CD4-positive, alpha-beta T cell treated with Interleukin-1 beta for 1 hour (primary cell): ENCODE results near the gene DDX49.
"Not testable (repeated sequence)": the region's sequence is repeated elsewhere in the genome, so short reads cannot be mapped to it uniquely, and the experiment has no call there.

Experiments used
- DNase-seq, 2 donors: peaks; one replicate each; pipeline ENCODE4 v3.0.0-alpha.2; 2020 to 2022

The DDX49 gene

DNA sequence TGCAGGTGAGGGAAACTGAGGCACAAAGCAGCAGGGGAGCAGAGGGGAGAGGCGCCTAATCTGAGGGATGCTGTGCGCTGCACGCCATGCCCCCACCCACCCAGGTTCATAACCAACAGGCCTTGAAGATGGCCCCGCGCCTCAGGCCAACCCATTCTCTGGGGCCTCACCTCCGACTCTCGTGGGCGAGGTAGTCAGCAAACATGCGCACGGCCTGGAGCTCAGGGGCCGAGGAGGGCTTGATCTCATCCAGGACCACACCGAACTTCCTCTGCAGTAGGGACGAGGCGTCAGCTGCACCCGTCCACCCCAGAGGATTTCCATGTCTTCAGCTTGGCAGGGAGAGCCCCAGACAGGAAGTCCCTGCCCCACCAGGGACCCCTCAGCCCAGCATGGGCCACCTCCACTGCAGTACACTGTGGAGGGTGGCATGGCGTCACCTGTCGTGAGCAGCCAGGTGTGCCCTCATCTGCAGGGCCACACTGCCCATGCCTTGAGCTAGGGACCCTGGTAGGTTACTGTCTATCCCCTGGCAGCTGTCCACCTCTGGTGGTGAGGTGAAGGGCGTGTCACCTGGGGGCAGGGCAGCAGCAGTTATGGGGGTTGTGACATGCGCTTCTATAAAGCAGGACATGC, 8.6 kb upstream of the DDX49 start:
- DNase-seq: no peak

DNA sequence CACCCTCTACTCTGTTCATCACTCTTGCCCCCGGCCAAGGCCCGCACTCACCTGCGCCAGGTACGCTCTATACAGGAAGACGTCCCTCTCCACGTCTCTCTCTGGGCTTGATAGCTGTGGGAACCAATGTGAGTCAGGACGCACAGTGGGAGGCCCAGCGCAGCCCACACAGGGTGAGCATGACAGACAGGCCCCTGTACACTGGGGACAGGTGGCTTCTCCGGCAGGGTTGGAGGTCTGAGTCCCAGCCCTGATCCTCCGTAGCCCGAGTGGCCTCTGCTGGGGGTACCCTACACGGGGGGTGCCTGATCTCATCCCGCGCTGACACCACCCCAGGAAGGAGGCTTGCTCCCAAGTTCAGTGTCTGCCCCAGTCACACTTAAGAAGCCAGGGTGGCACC, 6.6 kb upstream of the DDX49 start:
- DNase-seq: no peak

DNA sequence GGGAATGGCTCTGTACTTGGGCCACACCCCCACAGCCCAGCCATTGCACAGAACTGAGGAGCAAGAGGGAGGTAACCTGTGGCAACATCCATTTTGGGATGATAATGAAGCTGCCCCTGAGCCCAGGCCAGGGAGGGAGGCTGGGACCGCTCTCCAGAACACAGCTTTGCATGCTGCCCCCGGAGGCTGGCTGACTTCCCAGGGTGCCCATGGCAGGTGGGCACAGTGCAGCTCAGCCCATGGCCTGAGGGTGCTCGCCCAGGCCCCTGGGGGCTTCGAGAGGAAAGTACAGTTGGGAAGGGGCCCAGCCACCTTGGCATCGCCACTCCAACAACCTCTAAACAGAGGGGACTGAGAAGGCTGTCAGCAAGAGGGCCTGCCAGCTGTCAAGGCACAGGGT, 6.0 kb upstream of the DDX49 start:
- DNase-seq: no peak

DNA sequence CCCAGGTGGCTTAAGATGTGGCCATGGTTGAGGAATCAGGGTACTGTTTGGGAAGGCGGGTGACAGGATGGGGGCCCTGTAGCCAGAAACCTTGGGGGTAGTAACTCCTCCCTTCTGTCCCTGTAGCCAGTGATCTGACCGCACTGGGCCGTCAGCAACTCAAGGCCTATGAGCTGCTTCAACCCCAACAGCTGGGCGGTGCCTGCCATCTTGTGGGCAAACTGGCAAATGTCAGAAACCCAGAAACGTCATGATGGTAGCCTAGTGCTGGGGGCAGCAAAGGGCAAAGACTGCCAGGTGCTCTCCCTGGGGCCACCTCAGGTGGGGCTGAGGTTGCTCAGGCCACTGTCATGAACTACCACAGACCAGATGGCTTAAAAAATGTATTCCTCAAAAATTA, 3.9 kb upstream of the DDX49 start:
- peak; percentile 31 to 42 for DNase-seq

DNA sequence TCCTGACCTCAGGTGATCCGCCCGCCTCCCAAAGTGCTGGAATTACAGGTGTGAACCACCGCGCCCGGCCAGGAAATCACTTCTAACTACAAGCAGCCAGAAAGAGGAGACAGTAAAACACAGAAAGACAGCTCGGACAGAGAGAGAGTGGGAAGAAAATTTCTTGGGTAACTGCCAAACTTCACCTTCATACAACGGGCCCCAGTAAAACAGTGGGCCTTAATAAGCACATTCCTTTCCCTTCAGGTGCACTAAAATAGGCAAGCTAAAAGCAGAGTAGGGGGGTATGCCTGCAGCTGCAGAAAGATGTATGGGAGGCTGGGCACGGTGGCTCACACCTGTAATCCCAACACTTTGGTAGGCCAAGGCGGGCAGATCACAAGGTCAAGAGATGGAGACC, 1.9 kb upstream of the DDX49 start:
- not testable (repeated sequence) for DNase-seq

DNA sequence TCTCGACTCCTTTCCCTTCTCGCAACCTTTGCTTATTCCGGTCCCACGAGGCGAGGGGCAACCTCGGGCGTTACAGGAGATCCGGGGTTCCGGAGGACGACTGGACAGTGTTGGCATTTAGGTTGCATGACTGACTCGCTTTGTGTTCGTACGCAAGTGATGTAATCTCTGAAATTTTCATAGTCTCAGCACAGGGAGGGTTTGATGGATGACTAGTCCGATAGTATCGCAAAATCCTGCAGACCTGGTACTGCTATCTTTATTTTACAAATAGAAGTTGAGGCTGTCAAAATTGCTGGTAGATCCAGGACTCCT, 342 bp downstream of the DDX49 start:
- no peak for DNase-seq

DNA sequence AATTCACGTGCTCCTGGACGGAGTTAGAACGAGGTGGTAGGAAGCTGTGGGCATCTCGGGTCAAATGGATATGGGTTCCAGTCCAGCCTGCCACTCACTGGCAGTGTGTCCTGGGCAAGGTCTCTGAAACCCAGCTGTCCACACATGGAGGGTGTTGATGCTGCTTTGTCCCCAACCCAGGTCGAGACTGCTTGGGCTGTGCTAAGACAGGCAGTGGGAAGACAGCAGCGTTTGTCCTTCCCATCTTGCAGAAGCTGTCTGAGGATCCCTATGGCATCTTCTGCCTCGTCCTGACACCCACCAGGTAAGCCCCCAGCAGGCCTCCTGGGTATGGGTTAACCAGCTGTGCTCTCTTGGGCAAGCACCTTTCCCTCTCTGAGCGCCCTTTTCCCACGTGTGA, 885 bp downstream of the DDX49 start:
- no peak for DNase-seq

DNA sequence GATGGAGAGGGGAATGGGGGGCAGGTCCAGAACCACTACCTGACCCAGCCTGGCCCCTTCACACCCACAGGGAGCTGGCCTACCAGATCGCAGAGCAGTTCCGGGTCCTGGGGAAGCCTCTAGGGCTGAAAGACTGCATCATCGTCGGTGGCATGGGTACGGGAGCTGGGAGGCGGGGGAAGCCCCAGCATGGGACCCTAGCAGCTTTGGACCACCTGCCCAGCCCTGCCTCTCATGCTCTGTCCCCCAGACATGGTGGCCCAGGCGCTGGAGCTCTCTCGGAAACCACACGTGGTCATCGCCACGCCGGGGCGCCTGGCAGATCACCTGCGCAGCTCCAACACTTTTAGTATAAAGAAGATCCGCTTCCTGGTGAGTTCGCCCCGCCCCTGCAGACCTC, 2.1 kb downstream of the DDX49 start:
- DNase-seq: no peak

DNA sequence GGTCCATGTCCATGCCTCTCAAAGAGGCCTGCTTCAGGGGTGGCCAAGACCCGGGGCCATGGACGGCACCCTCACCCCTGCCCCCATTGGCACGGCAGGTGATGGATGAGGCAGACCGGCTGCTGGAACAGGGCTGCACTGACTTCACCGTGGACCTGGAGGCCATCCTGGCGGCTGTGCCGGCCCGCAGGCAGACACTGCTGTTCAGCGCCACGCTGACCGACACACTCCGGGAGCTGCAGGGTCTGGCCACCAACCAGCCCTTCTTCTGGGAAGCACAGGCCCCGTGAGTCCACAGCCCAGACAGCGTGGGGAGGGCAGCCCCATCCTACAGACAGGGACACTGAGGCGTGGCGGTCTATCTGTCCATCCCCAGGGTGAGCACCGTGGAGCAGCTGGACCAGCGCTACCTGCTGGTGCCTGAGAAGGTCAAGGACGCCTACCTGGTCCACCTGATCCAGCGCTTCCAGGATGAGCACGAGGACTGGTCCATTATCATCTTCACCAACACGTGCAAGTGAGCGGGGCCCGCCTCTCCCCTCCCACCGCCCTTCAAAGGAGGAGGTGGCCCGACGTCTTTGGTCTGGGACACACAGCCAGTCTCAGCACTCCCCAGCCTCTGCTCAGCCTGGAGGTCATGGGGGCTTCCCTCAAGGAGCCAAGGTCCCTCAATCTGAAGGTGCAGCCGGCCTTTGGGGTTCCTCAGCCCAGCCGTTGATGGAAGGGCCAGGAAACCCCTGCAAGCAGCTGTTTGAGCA, 2.9 kb downstream of the DDX49 start:
- DNase-seq: no peak

DNA sequence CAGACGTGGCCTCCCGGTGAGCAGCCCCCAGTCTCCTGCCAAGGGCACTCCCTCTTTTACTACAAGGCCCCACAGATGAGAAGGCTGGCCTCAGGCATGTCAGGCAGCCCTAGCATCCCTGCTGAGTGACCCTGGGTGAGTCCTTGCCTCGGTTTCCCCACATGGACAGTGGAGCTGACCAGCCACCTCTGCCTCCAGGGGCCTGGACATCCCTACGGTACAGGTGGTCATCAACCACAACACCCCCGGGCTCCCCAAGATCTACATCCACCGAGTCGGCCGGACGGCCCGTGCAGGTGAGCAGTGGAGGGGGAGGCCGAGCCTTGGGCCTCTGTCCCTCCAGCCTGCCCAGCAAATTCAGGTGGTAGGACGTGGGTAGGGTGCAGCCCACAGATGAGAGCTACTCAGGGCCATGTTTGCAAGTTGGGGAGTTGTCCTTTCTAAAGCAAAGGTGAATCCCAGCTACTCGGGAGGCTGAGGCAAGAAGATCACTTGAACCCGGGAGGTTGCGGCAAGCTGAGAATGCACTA, 5.2 kb downstream of the DDX49 start:
- DNase-seq: no peak

DNA sequence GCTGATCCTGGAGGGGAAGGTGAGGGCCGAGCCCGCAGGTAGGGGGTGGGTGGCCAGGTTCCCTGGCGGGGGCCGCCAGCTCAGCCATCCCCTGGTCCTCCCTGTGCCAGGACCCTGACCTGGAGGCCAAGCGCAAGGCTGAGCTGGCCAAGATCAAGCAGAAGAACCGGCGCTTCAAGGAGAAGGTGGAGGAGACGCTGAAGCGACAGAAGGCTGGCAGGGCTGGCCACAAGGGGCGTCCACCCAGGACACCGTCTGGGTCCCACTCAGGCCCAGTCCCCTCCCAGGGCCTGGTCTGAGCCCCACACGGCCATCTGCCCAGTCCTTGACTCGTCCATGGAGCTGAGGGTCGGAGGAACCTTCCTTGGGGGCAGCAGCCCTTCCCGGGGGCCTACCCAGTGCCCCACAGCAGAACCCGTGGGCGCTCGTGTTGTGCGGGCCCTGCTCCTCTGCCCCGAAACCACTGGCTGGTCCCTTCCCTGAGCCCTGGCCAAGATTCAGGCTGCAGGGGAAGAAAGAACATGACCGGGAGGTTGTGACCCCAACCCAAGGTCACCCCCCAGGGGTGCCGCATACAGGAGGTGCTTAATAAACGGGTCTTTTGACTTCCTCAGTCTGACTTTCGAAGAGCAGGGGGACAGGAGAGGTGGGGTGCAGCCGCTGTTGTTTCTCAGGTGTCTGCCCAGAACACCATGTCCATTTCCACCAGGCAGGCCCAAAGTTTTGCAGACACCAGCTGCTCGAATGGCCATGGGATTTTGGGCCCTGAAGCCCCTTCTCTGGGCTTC, 8.7 kb downstream of the DDX49 start:
- DNase-seq: no peak

DNA sequence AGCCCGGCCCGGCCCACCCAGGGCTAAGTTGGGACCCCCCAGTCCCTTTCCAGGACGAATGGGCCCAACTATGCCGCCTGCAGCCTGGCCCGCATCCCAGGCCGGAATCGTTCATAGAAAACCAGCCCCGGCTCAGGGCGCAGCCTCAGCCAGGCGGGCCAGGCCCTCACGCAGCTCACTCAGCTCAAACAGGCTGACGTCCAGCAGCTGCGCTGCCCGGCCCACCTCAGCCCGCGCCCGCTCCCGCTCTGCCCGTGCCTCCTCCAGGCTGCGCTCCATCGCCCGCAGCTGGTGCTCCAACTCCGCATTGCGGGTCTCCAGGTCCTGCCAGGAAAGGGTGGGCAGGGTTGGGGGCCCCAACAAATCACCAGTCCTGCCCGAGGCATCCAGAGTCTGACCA, 9.8 kb downstream of the DDX49 start:
- DNase-seq: no peak

DNA sequence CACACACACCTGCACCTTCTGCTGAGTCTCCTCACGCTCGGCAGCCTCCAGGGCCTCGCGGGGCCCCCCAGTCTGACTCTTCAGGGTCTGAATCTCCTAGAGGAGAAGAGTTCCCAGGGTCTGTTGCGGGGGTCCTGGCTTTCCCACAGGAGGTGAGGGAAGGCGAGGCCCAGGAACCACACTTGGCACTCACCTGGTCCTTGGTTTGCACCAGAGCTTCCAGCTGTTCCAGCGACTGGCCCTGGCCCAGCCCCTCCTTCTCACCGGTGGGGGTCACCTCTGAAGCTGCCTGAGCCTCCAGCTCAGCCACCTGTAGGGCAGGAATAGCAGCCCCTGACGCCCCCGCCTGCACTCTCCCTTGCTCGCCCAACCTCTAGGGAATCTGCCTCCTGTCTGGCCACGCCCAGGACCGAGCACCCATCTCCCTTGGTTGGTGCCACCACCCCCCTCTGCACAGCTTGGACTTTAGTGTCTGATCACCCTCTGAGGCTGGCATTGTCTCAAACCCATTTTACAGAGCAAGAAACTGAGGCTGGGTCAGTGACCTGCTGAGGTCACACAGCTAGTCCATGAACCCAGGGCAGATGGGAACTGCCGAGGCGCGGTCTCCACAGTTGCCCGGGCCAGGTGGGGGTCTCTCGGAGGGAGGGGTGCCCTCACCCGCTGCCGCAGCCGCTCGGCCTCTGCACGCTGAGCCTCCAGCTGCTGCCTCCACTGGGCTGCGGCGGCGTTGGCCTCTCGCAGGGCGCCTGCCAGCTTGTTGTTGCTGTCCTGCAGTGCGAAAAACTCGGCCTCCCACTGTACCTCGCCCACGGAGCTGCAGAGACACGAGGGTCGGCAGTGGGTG, 12.0 kb downstream of the DDX49 start:
- no peak for DNase-seq

DNA sequence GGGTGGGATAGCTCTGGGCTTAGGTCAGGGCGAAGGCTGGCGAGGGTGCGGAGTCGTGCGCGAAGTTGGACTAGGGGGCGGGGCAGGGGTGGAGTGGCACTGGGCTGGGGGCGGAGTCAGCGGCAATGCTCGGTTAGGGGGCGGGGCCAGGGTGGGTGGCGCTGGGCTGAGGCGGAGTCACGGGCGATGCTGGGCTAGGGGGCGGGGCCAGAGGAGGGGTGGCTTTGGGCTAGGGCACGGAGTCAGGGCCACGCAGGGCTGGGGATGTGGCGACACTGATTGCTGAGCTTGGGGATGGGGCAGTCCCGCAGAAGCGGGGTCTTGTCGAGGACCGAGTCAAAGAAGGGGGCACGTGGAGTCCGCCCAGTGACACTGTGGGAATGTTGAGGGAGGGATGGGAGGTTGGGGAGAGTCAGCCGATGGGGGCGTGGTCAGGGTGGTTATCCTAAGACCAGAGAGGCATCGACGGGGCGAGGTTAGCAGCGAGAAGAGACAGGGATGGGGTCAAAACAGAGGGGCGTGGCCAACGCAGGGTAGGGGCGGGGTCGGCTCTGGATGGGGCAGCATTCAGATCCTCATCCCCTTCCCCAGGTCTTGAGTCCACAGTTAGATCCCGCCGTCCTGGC, 12.8 kb downstream of the DDX49 start:
- DNase-seq: peak; percentile 83 to 85

DNA sequence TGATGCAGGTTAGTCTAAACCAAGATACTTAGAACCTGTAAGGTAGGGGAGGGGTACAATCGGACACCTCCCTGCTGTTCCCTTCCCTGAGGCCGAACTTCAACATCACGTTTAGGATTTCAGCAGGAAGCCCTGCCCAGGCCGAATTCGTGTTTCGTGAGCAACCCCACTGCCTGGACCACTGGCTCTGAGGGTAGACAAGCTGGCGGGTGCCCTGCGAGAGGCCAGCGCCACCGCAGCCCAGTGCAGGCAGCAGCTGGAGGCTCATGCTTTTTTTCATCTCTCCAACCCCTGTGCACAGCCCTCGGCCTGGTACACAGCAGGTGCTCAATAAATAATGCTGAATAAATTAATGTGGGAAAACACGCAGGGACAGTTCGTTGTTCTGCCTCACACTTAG, 13.8 kb downstream of the DDX49 start:
- DNase-seq: no peak

DNA sequence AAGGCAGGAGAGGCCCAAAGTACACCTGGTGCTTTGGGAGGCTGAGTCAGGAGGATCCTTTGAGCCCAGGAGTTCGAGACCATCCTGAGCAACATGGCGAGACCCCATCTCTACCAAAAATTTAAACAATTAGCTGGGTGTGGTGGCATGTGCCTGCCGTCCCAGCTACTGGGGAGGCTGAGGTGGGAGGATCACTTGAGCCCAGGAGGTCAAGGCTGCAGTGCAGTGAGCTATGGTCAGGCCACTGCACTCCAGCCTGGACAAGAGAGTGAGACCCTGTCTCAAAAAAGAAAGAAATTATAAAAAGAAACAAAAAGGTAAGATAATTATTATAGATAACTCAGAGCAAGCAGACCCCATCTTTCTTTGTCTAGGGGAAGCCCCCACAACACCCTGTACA, 19.6 kb downstream of the DDX49 start:
- no peak for DNase-seq

DNA sequence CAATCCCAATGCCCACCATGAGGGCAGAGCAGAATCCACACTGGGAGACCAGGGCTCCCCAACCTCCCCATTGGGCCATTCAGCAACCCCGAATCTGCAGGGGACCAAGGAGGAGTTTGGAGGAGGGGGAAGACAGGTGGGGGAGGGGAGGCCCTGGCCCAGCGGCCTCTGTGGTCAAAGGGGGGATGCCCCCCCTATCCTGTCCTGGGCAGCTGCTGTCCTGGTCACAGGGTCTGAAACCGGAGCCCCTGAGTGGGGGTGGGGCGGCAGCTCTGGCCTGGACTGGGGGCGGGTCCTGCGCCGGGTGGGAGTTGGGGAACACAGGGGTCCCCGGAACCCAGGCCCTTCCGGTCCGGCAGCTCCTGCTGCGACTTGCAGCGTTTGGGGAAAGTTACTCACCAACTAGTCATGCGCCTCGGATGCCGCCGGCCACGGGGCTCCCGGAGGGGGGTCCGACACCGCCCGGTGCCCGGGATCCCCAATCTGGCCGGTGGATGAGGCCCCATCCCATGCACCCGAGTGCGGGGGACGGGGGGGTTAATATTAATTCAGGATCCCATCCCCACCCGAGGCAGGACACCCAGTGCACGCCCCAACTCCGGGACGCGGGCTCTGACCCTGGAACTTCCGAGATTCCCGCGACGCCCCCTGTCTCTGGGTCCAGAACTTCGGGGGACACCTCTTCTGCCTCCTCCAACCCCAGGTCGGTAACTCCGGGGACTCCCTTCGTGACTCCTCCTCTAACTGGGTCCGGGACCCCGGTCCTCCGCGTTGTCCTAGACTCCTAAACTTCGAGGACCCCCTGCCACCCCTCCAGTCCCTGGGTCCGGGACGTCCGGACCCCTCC, 20.6 kb downstream of the DDX49 start:
- DNase-seq: peak in 1 of 2 donors; percentile 36

DNA sequence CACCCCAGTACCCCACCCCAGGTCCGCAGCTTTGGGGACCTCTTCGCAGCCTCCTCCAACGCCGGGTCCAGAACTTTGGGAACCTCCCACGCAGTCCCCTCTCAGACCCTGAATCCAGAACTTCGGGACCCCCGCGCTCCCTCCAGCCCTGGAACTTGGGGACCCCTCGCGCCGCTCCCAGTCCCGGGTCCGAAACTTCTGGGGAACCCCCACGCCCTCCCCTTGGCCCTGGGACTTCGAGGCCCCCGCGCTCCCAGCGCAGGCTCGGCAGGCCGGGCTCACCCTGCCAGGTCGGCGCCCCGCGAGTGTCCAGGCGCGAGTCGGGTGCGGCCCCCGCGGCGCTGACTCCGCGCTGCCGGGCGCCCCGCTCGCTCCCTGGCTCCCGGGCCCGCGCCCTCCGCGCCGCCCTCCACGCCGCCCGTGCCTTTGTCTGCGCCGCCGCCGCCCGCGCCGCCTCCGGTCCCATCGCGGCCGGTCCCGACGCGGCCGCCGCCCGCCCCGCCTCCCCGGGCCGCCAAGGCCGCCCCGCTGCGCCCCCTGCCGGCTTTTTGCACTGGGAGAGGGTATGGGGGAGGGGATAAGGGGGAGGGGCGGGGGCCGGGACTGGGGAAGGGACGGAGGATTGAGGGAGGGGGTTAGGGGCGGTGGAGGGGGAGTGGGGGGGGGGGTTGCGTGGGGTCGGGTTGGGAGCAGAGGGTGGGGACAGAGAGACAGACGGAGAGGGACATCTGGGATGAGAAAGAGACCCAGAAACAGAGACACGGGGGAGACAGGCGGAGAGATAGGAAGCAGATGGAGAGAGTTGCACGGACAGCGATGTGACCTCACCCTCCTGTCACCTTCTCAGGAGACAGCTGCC, 21.5 kb downstream of the DDX49 start, which contains the start of gene HOMER3:
Gene HOMER3 (minus strand): TSS at position 449 of the 859 bp plus-strand sequence. CDS start 2,235 bp downstream, outside the sequence.
- peak; percentile 73 to 79 for DNase-seq

DNA sequence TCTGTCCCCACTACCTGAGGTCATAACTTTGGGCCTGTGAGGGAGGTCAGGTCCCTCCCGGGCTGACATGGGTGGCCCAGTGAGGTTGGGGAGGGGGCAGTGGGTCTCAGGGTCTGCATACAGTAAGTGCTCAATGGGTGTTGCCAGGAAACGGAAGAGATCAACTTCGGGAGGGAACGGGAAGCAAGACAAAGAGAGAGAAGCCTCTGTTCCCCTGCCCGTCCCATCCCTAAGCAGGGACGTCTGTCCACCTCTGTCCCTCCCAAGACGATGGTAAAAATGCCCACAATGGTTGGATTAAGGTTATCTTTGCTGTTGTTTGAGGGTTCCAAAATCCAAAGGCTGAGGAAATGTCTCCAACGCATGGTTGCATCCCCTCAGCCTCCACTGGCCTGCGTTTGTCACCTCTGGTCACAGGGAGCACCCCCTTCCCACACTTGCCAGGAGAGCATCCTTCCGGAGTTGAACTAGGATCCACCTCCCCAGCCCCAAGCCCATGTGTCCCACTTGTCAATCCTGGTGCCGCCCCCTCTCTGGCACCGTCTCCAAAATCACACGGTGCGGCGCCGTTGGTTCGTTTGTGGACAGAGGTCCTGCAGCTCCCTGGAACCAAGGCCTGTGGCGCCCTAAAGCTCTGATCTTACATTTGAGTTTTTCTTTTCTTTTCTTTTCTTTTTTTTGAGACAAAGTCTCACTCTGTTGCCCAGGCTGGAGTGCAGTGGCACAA, 22.3 kb downstream of the DDX49 start:
- no peak for DNase-seq

DNA sequence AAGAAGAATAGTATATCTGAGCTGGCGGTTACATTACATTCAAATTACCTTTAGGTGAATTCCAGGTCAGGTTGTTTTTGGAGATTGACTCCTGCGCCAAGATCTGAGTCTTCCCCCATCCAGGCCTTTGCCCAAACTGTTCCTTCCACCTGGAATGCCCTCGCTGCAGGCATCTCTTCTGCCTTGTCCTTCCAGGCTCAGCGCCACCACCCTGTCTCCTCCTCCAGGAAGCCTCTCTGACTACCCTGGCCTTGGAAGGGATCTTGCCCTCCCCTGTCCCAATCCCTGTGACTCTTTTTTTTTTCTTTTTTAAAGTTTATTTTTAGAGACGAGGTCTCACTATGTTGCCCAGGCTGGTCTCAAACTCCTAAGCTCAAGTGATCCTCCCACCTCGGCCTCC, 23.2 kb downstream of the DDX49 start:
- DNase-seq: no peak
